ENCODE results near the gene CFAP54.

Gene CFAP54

GRCh38 chr12:96770219-96771102 lies 281.1 kb downstream of the CFAP54 start:
- peak; percentile 96 for DNase-seq

GRCh38 chr12:96773031-96773430 lies 283.7 kb downstream of the CFAP54 start:
- DNase-seq: no peak

- no peak for DNase-seq
Observed at GRCh38 chr12:96774496-96775256, 285.3 kb downstream of the CFAP54 start.

- DNase-seq: no peak
Observed at GRCh38 chr12:96776908-96777307, 287.5 kb downstream of the CFAP54 start.

- no peak for DNase-seq
Observed at GRCh38 chr12:96780330-96780729, 291.0 kb downstream of the CFAP54 start.

GRCh38 chr12:96786791-96787190 lies 297.4 kb downstream of the CFAP54 start:
- DNase-seq: no peak

- DNase-seq: no peak
Observed at GRCh38 chr12:96803969-96804368, 314.6 kb downstream of the CFAP54 start.

GRCh38 chr12:96806272-96806671 lies 316.9 kb downstream of the CFAP54 start:
- no peak for DNase-seq

GRCh38 chr12:96807741-96808140 lies 318.4 kb downstream of the CFAP54 start:
- DNase-seq: no peak

- DNase-seq: no peak
Observed at GRCh38 chr12:96808587-96808986, 319.2 kb downstream of the CFAP54 start.

- no peak for DNase-seq
Observed at GRCh38 chr12:96809522-96809921, 320.1 kb downstream of the CFAP54 start.

- no peak for DNase-seq
Observed at GRCh38 chr12:96810057-96810456, 320.7 kb downstream of the CFAP54 start.

GRCh38 chr12:96810477-96810876 lies 321.1 kb downstream of the CFAP54 start:
- no peak for DNase-seq

- no peak for DNase-seq
Observed at GRCh38 chr12:96811083-96811482, 321.7 kb downstream of the CFAP54 start.

- no peak for DNase-seq
Observed at GRCh38 chr12:96812153-96812552, 322.8 kb downstream of the CFAP54 start.

GRCh38 chr12:96814200-96814599 lies 324.8 kb downstream of the CFAP54 start:
- DNase-seq: no peak

GRCh38 chr12:96821592-96821991 lies 332.2 kb downstream of the CFAP54 start:
- no peak for DNase-seq

- DNase-seq: no peak
Observed at GRCh38 chr12:96822641-96823040, 333.3 kb downstream of the CFAP54 start.

GRCh38 chr12:96824074-96824837 lies 334.9 kb downstream of the CFAP54 start:
- no peak for DNase-seq

GRCh38 chr12:96824838-96825236 lies 335.5 kb downstream of the CFAP54 start:
- DNase-seq: no peak

GRCh38 chr12:96828169-96828789 lies 338.9 kb downstream of the CFAP54 start:
- no peak for DNase-seq

GRCh38 chr12:96829354-96829753 lies 340.0 kb downstream of the CFAP54 start:
- DNase-seq: no peak

- DNase-seq: no peak
Observed at GRCh38 chr12:96831346-96831745, 342.0 kb downstream of the CFAP54 start.

All from NCI-H748 treated with DMSO at 0.1 percent for 48 hours (cell line).